GM21825 (cell line): ENCODE results near the gene NPHP1.
"Not testable (repeated sequence)": the region's sequence is repeated elsewhere in the genome, so short reads cannot be mapped to it uniquely, and the experiment has no call there.

Experiments
- ATAC-seq: cut with Tn5 transposase; IDR thresholded peaks from one replicate; pipeline ENCODE4 v1.9.1; 2021; ENCODE audit warnings: mild to moderate bottlenecking, moderate library complexity; ENCODE audit not compliant: unreplicated experiment

The NPHP1 gene

DNA sequence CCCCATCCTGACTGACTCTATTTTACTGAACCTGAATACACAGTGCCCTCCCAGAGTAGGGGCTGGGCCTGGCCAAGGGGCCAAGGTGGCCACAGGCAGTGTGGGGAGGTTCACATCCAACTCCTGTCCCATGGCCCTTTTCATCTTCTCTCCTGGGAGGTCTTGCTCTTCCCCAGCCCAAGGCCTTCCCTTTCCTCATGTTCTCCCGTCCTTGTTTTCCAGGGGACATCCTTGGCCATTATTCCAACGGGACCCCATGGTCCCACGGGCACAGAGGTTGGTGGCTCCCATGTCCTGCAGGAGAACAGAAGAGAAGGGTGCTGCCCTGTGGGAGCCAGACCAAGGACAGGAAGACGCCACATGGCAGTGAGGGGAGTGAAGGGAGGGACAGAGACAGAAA, 99.6 kb downstream of the NPHP1 start:
- ATAC-seq, result no peak

DNA sequence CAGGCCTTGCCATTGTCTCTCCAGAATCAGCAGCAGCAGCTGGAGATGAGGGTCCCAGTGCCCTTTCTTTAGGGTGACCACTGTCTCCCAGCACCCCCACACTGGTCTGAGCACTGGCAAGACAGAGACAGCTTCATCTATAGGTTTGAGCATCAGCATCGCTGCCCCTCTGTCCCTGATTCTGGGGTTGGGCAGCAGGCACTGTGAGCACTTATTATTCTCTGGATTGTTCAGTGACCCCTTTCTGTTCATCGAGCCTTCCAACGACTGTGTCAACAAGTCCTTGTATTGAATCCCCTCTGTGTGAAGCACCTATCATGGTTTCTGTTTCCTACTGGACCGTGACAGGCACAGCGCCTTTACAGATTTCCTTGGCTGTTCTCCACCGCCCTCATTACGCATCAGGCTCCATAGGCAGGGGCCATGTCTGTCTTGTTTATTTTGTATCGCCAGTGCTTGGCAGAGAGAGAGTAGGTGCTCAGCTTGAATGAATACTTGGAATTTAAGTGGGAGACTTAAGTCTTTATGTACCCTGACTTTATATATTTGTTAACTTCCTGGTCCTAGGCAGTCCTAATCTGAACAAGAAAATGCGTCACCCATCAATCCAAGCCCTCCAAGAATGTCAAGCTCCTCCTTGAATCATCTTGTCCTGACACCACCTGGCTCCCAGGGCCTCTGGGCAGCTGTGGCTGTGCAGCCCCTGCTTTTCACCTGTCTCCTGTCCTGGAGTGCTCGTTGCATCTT, 100.6 kb downstream of the NPHP1 start:
- no peak for ATAC-seq

- ATAC-seq, result no peak
Measured at GRCh38 chr2:110103061-110103961, 101.5 kb downstream of the NPHP1 start.

DNA sequence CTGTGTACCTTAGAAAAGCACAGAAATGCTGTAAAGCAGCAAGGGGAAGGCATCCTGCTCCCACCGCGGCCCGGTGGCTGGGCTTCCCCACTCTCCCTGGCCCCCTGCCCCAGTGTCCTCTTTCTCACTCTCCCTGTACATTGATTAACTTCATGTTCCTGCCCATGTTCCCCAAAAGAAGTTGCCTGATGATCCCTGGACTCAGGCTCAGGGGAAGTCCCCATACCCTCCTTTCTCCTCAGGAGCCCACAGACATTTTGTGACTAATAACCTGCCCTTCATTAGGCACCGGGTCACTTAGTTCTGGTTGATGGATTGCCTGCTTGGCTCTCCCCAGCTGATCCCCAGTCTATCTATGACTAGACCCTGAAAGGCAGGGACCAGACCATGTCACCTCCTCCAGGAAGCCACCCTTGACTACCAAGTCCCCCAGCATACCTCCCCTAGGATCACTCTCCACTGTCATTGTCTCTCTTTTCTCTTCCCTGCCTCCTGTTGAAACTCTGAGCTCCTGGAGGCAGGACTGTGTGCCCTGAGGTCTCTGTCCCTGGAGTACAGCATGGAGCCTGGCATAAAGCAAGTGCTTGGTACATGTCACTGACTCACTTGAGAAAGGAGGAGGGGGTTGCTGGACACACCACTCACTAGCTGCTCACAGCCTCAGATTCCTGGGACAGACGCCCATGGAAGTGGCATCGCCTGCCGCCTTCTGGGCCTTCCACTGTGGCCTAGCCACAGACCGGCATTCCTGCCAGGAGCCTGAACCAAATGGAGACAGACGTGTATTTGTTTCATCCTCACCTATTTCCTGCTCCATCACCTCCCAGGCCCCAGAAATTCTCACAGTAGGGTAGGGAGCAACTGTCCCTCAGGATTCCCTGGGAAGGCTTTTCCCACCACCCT, 102.7 kb downstream of the NPHP1 start:
- ATAC-seq, result no peak

DNA sequence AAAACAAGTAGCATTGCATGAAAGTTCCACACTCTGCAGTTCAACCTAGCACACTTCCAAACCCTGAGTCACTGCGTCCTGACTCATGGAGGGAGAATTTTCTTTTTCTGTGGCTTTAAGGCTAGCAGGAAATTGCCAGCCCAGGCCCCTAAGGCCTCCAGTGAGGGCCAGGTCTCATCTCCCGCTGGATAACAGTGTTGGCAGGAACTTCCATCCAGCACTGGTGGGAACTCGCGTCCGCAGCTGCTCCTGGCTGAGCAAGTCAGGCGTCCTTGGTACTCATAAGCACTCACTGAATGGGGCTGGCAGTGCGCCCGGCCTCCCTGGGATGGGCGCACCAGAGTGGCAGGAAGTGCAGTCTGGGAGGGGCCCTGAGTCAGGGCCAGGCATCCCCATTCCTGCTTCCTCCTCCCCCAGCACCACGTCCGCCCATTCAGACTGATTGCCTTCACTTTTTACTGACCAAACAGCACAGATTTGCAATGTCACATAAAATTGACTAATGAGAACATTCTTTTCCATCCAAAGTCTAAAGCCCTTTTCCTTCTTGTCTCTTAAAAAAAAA, 103.5 kb downstream of the NPHP1 start:
- no peak for ATAC-seq

DNA sequence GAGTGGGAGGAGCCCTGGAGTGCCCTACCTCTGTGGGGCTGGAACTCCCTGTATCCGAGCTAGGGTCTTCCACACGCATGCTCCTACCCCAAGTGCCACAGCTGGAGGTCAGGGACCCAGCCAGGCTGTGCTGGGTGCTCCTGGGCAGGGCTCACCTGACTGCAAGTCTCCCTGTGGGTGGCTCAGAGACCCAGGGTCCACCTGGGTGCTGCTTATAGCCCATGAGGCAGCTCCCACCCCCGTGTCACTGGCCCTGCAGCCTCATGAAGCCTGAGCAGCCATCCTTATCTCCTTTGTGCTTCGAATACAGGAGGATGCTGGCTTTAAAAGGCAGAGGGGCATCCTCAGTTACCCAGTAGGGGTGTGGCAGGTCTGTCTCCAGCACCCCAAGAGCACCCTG, 103.9 kb downstream of the NPHP1 start:
- not testable (repeated sequence) for ATAC-seq

- no peak for ATAC-seq
Measured at GRCh38 chr2:110100480-110100879, 104.3 kb downstream of the NPHP1 start.

DNA sequence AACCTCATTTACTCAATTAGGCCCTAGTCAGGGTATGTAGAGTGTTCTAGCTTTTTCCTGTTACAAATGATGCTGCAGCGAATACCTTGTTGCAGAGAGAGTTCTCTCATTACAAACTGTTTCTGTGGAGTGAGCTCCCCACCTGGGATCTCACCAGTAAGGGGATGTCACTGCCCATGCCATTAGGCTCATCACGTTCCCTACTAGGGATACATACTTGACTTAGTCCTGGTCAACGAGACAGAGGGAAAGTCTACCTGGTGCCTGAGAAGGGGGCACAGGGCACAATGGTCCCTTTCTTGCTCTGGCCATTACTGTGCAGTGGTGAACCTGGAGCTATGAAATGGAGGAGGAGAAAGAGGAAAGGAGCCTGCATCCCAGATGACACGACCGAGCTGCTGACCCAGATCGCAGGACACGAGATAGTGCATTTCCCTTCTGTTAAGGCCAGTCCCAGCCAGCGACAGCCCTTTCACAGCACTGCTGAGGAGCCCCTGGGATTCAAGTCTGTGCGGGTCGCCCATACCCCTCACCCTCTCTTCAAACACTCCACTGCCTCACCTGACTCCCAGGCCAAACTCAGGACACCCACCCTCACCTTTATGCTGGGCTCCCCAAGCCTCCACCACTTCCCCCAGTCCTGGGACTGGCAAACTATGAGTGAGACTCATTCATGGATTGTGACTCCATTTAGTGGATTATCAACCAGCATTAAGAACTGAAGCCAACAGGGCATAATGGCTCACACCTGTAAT, 105.2 kb downstream of the NPHP1 start:
- ATAC-seq, result no peak

DNA sequence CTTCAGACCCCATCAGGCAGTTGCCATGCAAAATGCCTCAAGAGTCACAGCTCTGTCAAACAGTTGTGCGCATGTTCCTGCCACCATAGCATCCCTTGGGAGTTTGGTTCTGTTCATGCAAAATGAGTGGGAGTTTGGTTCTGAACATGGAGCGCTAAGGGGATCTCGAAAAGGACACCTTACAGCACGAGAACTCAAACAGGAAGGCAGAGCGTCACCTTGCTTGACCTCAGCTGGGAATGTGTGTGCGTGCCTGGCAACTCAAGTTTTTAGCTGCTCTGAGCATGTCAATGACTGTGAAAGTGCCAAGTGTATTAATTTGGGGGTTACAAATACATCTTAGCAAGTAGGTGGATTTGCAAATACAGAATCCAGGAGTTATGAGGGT, 105.8 kb downstream of the NPHP1 start:
- ATAC-seq, result no peak

- ATAC-seq, result no peak
Measured at GRCh38 chr2:110097506-110098220, 107.2 kb downstream of the NPHP1 start.

DNA sequence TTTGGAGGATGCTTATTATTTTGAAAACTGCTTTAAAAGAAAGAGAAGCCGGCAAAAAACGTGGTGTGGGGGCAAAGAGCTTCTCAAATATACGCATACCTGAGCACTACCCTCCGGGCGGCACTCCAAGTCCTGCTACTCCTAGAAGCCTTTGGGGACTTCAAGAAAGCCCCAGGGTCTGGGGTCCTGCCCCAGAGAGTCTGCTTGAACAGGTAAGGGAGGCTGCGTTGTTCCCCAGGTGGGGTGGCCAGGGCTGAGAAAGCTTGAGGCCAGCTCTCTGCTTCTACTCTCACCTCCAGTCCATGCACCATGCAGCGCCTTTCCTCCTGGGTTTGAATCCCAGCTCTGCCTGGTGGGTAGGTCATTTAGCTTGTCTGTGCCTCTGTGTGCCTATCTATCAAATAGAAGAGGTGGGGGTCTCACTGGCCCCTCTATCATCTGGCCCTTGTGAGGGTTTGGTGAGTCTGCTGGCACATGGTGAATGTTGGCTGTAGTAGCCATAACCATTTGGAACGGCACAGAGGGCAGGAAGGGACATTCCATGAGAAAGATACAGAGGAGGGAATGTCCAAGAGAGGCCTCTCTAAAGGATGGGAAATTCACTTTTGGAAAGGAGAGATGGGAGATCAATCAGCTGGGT, 108.7 kb downstream of the NPHP1 start:
- no peak for ATAC-seq

GRCh38 chr2:110094884-110095534, 109.8 kb downstream of the NPHP1 start:
- ATAC-seq, result not testable (repeated sequence)

GRCh38 chr2:110093924-110094323, 110.9 kb downstream of the NPHP1 start:
- not testable (repeated sequence) for ATAC-seq

DNA sequence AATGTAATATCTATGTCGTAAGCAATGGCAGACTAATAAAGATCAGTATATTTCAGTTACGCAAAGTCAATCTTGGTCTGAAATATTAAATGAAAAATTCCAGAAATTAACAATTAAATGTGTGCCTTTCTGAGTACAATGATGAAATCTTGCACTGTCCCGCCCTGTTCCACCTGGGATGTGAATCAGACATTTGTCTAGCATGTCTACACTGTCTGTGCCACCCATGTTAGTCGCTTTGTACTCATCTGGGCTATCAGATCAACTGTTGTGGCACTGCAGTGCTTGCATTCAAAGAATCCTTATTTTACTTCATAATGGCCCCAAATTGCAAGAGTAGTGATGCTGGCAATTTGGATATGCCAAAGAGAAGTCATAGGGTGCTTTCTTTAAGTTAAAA, 114.6 kb downstream of the NPHP1 start:
- ATAC-seq, result not testable (repeated sequence)

- not testable (repeated sequence) for ATAC-seq
Measured at GRCh38 chr2:110083757-110084156, 121.1 kb downstream of the NPHP1 start.

- ATAC-seq, result not testable (repeated sequence)
Measured at GRCh38 chr2:110083162-110083561, 121.7 kb downstream of the NPHP1 start.

DNA sequence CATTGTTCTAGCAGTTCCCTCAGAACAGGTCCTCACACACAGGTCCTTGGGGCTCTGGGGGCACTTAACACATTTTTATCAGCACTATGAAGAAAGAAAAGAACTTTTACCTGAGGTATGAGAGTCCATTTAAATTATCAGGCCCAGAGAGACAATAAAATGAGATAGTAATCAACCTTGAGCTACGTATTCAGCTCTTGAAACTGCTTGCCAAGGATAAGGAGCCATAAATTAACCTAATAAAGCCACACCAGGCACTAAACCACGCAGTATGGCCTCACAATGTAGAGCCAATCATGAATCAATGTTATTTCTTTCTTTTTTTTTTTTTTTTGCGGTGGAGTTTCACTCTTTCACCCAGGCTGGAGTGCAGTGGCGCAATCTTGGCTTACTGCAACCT, 126.7 kb downstream of the NPHP1 start:
- not testable (repeated sequence) for ATAC-seq

DNA sequence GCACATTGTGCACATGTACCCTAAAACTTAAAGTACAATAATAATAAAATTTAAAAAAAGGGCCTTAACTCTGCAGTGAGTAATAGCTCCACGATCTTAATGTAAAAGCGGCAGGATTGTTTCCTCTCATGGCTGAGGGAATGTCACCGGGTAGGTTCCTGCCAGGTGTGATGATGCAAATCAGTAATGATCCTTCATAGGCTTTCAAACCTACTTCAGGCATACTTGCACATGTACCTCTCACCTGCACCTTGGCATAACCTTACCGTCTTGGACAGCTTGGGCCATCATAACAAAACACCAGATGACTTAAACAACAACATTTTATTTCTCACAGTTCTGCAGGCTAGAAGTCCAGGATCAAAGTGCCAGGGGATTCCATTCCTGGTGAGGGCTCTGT, 128.9 kb downstream of the NPHP1 start:
- ATAC-seq, result not testable (repeated sequence)
